ENCODE data around the gene TRPM6. TPM values are rescaled to one million over a fixed set of nuclear protein-coding genes. Genes with fewer than 3 reads are reported as not detected.

Gene TRPM6
- total RNA-seq, 1 donor from 2014 or later, result 1.9 TPM

GRCh38 chr9:74726581-74726980, 161.1 kb downstream of the TRPM6 start:
- no peaks in the 10 kb centered on the region for H3K27me3 Mint-ChIP-seq (ENCODE audit: unreplicated experiment)
- H3K27ac Mint-ChIP-seq (ENCODE audit: unreplicated experiment), result no peak overlapping the region
- H3K4me3 Mint-ChIP-seq (ENCODE audit: unreplicated experiment), result no peak overlapping the region
- DNase-seq (ENCODE audit: low spot score), result no peak
- no peaks in the 10 kb centered on the region for H3K9me3 Mint-ChIP-seq (ENCODE audit: unreplicated experiment)
- no peaks in the 10 kb centered on the region for H3K4me1 Mint-ChIP-seq (ENCODE audit: unreplicated experiment)
- no peak for TF ChIP-seq CTCF (IDR thresholded peaks at IDR 0.05; ENCODE audit: unreplicated experiment)
- no peaks in the 10 kb centered on the region for H3K36me3 Mint-ChIP-seq (ENCODE audit: low read depth, unreplicated experiment)

GRCh38 chr9:74724317-74724716, 163.4 kb downstream of the TRPM6 start:
- no peaks in the 10 kb centered on the region for H3K4me1 Mint-ChIP-seq (ENCODE audit: unreplicated experiment)
- no peak for TF ChIP-seq CTCF (IDR thresholded peaks at IDR 0.05; ENCODE audit: unreplicated experiment)

GRCh38 chr9:74721696-74722660, 165.7 kb downstream of the TRPM6 start:
- TF ChIP-seq CTCF (IDR thresholded peaks at IDR 0.05; ENCODE audit: unreplicated experiment), result no peak
- H3K27me3 Mint-ChIP-seq (ENCODE audit: unreplicated experiment), result no peaks in the 10 kb centered on the region
- H3K27ac Mint-ChIP-seq (ENCODE audit: unreplicated experiment), result no peak overlapping the region

More at GRCh38 chr9:74724317-74724716, 163.4 kb downstream of the TRPM6 start:
- H3K9me3 Mint-ChIP-seq (ENCODE audit: unreplicated experiment), result no peaks in the 10 kb centered on the region
- no peaks in the 10 kb centered on the region for H3K36me3 Mint-ChIP-seq (ENCODE audit: low read depth, unreplicated experiment)
- no peak overlapping the region for H3K4me3 Mint-ChIP-seq (ENCODE audit: unreplicated experiment)
- H3K27me3 Mint-ChIP-seq (ENCODE audit: unreplicated experiment), result no peaks in the 10 kb centered on the region
- DNase-seq (ENCODE audit: low spot score), result no peak
- no peak overlapping the region for H3K27ac Mint-ChIP-seq (ENCODE audit: unreplicated experiment)

GRCh38 chr9:74719306-74719705, 168.4 kb downstream of the TRPM6 start:
- Mint-ChIP-seq H3K27ac (ENCODE audit: unreplicated experiment) (no peak overlapping the region), H3K9me3 (ENCODE audit: unreplicated experiment) (no peaks in the 10 kb centered on the region), H3K4me3 (ENCODE audit: unreplicated experiment) (no peak overlapping the region), H3K36me3 (ENCODE audit: low read depth, unreplicated experiment) (no peaks in the 10 kb centered on the region), H3K27me3 (ENCODE audit: unreplicated experiment) (no peaks in the 10 kb centered on the region), H3K4me1 (ENCODE audit: unreplicated experiment) (no peaks in the 10 kb centered on the region)
- DNase-seq (ENCODE audit: low spot score), result no peak
- no peak for TF ChIP-seq CTCF (IDR thresholded peaks at IDR 0.05; ENCODE audit: unreplicated experiment)

More at GRCh38 chr9:74721696-74722660, 165.7 kb downstream of the TRPM6 start:
- H3K4me3 Mint-ChIP-seq (ENCODE audit: unreplicated experiment), result no peak overlapping the region
- H3K36me3 Mint-ChIP-seq (ENCODE audit: low read depth, unreplicated experiment), result no peaks in the 10 kb centered on the region
- no peaks in the 10 kb centered on the region for H3K9me3 Mint-ChIP-seq (ENCODE audit: unreplicated experiment)
- no peak for DNase-seq (ENCODE audit: low spot score)
- H3K4me1 Mint-ChIP-seq (ENCODE audit: unreplicated experiment), result no peaks in the 10 kb centered on the region

GRCh38 chr9:74718709-74719108, 169.0 kb downstream of the TRPM6 start:
- Mint-ChIP-seq H3K27ac (ENCODE audit: unreplicated experiment) (no peak overlapping the region), H3K4me1 (ENCODE audit: unreplicated experiment) (no peaks in the 10 kb centered on the region), H3K4me3 (ENCODE audit: unreplicated experiment) (no peak overlapping the region), H3K9me3 (ENCODE audit: unreplicated experiment) (no peaks in the 10 kb centered on the region), H3K27me3 (ENCODE audit: unreplicated experiment) (no peaks in the 10 kb centered on the region), H3K36me3 (ENCODE audit: low read depth, unreplicated experiment) (no peaks in the 10 kb centered on the region)
- no peak for TF ChIP-seq CTCF (IDR thresholded peaks at IDR 0.05; ENCODE audit: unreplicated experiment)
- no peak for DNase-seq (ENCODE audit: low spot score)
